ENCODE data around the gene MATR3.
"Not testable (repeated sequence)": the region's sequence is repeated elsewhere in the genome, so short reads cannot be mapped to it uniquely, and the experiment has no call there.

Gene MATR3

GRCh38 chr5:139293507-139294373 lies at the start of gene MATR3:
TSS of gene MATR3 (plus strand) at chr5:139293740. CDS start at chr5:139307416, 13,676 bp downstream.
- DNase-seq = peak; percentile 96

- DNase-seq = no peak
Observed at GRCh38 chr5:139245637-139246339, 47.8 kb upstream of the MATR3 start.

- peak; percentile 79 for DNase-seq
Observed at GRCh38 chr5:139246394-139246793, 47.1 kb upstream of the MATR3 start.

- DNase-seq = no peak
Observed at GRCh38 chr5:139248826-139249453, 44.6 kb upstream of the MATR3 start.

GRCh38 chr5:139251281-139251687 lies 42.3 kb upstream of the MATR3 start:
- peak; percentile 43 for DNase-seq

GRCh38 chr5:139251695-139252288 lies 41.7 kb upstream of the MATR3 start:
- no peak for DNase-seq

- DNase-seq = no peak
Observed at GRCh38 chr5:139253115-139253514, 40.4 kb upstream of the MATR3 start.

GRCh38 chr5:139256820-139257219 lies 36.7 kb upstream of the MATR3 start:
- no peak for DNase-seq

GRCh38 chr5:139262059-139262741 lies 31.3 kb upstream of the MATR3 start:
- DNase-seq = no peak

GRCh38 chr5:139262742-139263445 lies 30.6 kb upstream of the MATR3 start:
- peak; percentile 82 for DNase-seq

GRCh38 chr5:139263536-139263935 lies 30.0 kb upstream of the MATR3 start:
- no peak for DNase-seq

- no peak for DNase-seq
Observed at GRCh38 chr5:139263946-139264345, 29.6 kb upstream of the MATR3 start.

- DNase-seq = no peak
Observed at GRCh38 chr5:139265001-139265400, 28.5 kb upstream of the MATR3 start.

GRCh38 chr5:139266236-139266635 lies 27.3 kb upstream of the MATR3 start:
- no peak for DNase-seq

GRCh38 chr5:139267481-139267880 lies 26.1 kb upstream of the MATR3 start:
- DNase-seq = no peak

GRCh38 chr5:139268364-139269202 lies 25.0 kb upstream of the MATR3 start:
- no peak for DNase-seq

GRCh38 chr5:139270718-139271117 lies 22.8 kb upstream of the MATR3 start:
- not testable (repeated sequence) for DNase-seq

- no peak for DNase-seq
Observed at GRCh38 chr5:139271201-139272027, 22.1 kb upstream of the MATR3 start.

GRCh38 chr5:139272471-139273321 lies 20.8 kb upstream of the MATR3 start:
- peak; percentile 40 for DNase-seq
